Hepatic stellate cell (primary cell): ENCODE data around the gene CD163.
"Not testable (repeated sequence)": the region's sequence is repeated elsewhere in the genome, so short reads cannot be mapped to it uniquely, and the experiment has no call there.

Source experiments
- DNase-seq: peaks from one replicate; pipeline ENCODE4 v3.0.0; 2011; ENCODE audit warnings: low spot score

Gene CD163

DNA sequence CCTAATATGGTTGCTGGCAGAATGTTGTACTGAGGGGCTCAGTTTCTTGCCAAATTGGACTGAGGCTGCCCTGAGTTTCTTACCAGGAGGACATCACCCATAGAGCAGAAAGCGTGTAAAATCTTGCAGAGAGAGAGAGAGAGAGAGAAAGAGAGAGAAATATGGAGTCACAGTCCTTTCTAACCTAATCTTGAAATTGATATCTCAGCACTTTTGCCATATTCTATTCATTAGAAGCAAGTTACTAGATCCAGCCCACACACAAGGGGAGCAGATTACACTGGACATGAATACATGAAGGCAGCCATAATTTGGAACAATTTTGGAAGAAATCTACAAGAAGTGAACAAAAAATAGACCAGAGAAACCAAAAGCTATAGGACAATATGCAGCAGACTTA, 55.5 kb downstream of the CD163 start:
- DNase-seq = no peak

DNA sequence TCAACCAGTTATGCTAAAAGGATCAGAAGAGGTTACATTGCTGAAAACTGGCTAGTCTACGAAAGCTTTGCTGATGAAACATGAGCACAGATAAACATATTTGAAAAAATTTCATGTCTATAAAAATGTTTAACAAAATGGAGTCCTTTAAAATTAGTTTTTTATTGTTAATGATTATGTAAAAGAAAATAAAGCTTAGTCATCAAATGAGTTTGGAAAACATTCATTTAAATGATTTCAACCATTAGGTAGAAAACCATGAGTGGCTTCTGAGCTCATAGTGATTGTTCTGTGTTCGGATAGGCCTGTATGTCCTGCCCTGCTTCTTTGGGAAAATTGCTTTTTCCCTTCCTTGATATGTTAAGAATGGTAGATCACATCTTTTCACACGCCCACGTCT, 59.0 kb downstream of the CD163 start:
- no peak for DNase-seq

DNA sequence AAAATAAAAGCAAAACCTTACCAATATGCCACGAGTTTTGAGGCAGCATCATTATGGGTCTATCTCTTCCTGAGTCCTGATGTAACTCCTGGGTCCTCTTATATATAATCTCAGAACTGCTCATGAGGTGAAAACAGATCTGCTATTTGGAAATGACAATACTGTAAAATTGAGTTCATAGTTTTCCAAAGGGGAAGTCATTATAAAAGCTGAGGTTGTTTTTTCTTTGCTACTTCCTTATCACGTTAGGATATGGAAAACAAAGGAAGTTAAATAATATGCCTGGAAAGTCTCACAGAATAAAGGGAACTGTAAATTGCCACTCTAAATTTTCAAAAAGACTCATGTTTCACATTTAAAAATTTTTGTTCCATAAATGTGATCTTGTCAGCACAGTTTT, 59.5 kb downstream of the CD163 start, which contains the start of gene CD163L1:
Gene CD163L1 (minus strand): TSS at position 78 of the 400 bp plus-strand sequence. CDS start 26 bp downstream, at position 52.
- no peak for DNase-seq

DNA sequence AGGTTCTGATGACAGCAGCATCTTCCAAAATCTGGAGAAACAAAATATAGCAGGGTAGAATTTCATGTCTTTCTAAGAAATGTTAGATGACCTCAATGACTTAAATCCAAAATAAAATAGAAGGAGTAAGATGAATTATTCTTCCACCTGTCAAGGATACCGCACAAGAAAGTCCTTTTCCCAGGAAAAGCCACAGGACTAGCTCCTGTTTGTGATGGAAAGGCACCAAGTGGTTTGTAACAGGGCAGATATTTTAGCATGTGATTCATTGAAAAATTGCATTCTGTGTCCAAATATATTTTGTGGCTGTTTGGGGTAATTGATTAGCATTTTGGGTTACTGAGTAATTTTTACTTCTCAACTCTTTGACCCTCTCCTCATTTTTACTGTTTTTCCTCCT, 62.4 kb downstream of the CD163 start:
- DNase-seq = no peak

DNA sequence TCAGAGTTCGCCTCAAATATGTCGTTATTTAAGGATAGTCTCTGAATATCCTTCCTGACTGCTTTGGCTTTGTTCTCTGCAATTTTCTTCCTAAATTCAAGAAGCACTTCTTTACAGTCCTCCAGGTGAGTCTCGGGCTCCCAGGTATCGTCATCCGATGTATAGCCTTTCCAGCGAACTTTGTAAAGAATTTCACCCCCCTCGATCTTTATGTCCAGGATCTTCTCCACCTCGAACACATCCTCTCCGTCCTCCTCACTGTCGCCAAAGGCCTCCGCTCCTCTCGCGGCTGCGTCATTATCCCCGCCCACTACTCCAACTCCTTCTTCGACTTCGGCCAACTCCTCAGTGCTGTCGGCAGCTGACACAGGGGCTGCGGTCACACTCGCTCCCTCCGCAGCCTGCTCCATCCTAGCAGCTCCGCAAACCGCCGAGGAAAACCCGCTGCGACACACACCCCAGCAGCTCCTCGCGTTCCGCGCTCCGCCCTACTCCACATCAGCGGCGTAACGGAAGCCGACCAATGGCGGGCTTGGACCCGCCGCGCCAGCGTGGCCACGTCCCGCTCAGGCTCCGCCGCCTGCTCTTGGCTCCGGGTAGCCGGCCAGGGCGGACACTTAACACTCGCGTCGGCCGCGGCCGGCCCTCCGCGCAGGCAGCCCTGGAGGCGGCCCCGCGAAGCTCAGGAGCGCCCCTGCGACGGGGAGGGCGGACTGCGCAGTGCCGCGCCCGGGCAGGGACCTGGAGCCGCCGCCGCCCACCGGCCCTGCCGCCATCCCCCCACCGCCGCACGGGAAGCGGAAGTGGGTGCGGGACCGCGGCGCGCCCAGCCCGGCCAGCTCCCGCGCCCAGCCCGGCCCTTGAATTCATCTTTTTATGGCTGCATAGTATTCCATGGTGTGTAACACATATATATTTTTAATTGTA, 63.7 kb downstream of the CD163 start:
- DNase-seq = no peak

DNA sequence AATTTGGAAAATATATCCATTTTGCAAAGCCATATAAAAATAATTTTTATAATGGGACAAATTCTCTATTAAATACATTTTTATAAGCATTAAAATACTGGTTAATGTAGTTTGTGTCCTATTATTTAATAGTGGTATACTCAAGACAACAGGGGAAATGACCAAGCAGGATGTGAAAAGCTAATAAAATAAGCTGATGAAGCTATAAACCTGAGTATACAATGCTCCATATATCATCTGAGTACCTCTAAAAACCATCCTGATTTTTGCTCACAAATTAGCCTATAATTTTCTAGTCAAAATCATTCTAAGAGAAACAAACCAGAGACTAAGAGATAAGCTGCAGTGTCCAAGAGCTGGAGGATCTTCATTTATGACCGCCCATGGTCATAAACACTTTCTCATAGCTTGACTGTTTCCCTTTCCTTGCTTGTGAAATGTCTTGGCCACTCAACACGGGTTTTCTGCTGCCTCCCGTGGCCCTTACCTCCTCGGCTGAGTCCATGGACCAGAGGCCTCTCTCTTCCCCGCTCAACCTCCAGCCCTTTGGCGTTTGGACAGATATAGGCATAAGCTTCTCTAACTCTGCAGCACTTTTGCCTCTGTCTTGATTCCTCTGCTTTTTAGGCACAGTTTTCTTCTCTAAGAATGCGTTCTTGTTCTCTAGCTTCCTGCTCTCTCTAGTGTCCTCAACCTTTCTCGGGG, 65.1 kb downstream of the CD163 start:
- DNase-seq = not testable (repeated sequence)

DNA sequence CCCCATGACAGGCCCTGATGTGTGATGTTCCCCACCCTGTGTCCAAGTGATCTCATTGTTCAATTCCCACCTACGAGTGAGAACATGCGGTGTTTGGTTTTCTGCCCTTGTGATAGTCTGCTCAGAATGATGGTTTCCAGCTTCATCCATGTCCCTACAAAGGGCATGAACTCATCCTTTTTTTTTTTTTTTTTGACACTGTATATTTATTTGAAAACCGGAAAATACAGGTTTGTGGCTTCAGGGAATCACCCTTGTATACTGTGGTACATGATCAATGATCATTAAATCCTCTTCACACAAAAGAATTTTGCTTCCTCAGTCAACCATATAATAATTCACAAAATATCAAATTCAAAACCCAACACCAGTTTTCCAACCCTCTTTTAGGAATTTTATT, 66.1 kb downstream of the CD163 start:
- DNase-seq = not testable (repeated sequence)

DNA sequence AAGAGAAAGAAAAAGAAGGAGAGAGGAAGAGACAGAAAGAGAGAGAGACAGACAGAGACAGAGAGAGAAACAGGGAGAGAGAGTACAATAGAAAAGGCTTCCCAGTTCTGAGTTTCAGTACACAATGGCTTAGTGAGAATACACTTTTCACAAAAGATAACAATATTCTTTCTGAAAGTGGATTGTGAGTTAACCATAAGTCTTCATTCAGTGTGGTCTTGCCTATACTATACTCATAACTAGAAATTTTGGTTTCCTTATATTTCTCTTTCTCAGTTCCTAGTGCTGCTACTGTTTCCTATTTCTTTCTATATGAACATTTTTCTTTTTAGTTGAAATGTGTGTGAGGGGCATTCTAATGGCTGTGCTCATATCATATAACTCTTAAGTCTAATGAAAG, 68.9 kb downstream of the CD163 start:
- no peak for DNase-seq

DNA sequence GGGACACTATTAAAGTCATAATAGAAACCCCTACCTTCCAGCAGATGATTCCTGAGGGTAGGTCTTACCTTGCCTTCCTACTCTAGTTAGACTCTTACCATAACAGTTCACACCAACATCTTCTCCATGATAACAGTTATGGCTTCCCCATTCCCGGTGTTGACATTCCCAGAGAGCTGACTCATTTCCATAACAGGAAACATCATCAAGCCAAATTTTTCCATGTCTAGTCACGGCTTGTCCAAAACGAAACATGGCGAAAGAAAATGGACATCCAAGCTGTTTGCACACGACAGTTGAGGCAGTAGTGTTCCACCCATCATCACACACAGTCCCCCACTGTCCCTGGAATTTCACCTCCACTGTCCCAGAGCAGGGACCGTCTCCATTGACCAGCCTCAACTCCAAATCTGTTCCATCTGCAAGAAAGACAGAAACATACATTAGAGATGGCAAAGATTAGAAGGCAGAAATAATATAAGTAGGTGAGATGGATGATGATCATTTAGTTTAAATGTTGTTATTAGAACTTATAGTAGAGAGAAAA, 70.2 kb downstream of the CD163 start:
- peak; percentile 52 for DNase-seq

DNA sequence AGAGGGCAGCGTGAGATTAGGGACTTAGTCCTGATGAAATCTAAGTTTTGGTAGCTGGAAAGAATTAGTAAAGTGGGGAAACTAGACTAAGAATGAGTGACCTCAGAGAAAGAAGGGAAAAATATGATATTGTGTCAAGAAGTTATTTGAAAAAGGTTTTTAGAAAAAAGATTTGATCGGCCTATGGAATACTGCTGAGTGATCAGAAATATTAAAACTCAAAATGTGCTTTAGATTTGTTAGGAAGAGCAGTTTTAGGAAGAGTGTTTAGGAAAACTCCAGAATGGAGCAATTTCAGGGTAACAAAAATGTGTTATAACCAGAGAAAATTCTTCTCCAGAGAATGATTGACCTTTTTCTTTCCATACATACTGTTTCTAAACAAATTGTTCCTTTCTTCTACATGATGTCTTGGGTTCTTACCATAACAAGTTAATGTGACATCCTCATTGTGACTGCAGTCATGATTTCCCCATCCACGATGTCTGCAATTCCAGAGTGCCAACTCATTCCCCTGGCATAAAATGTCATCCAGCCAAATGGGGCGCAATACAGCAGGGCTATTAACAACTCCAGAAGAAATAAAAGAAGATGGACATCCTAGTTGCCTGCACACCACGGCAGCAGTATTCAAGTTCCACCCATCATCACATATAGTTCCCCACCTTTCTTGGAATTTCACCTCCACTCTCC, 71.4 kb downstream of the CD163 start:
- no peak for DNase-seq
